Amygdala (tissue), 56 donors: ENCODE measurements around the gene NOL4L.
"Not testable (repeated sequence)": the region's sequence is repeated elsewhere in the genome, so short reads cannot be mapped to it uniquely, and the experiment has no call there.

Source experiments
- DNase-seq, 56 donors: peaks; one replicate each; lab custom pipeline; 2025; lab: John Stamatoyannopoulos, UW

Gene NOL4L

GRCh38 chr20:32407131-32407750 is 177.9 kb downstream of the NOL4L start:
- not testable (repeated sequence) for DNase-seq

- no peak for DNase-seq
These were observed 178.4 kb downstream of the NOL4L start for GRCh38 chr20:32406701-32407100.

GRCh38 chr20:32404017-32404416 is 181.1 kb downstream of the NOL4L start:
- no peak for DNase-seq

GRCh38 chr20:32400476-32400875 is 184.7 kb downstream of the NOL4L start:
- DNase-seq: no peak

- no peak for DNase-seq
These were observed 187.5 kb downstream of the NOL4L start for GRCh38 chr20:32397567-32398084.

DNA sequence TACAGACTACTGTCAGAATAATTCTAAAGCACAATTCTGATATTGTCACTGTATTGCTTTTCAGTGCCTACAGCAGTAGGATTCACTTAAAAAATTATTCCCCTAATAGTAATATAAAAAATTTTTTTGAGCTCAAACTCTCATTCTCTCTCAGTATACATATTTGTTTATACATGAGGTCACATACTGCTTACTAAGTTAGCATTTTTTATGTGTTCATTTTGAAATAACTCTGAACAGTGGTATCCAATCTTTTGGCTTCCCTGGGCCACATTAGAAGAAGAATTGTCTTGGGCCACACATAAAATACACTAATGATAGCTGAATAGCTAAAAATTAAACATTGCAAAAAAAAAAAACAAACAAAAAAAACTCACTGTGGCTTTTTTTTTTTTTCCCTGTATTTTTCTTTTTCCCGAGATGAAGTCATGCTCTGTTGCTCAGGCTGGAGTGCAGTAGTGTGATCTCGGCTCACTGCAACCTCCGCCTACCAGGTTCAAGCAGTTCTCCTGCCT is 188.4 kb downstream of the NOL4L start:
- no peak for DNase-seq

DNA sequence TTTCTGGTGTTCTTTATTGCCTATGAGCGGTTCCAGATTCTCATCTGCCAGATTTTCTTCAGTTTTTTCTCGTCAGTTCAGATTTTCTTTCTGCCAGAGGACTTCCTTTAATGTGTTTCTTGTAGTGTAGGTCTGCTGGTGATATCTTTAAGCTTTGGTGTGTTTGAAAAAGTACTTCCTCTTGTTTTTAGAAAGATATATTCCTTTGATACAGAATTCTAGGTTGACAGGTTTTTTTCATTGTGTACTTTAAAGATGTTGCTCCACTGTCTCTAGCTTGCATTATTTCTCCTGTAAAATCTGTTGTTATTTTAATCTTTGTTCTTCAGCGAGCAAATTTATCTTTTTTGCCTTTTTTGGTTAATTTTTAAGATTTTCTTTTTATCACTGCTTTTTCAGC is 190.1 kb downstream of the NOL4L start:
- DNase-seq: no peak
